Measurements from ENCODE around the gene SH3PXD2B.
"Not testable (repeated sequence)": the region's sequence is repeated elsewhere in the genome, so short reads cannot be mapped to it uniquely, and the experiment has no call there.

Gene SH3PXD2B

DNA sequence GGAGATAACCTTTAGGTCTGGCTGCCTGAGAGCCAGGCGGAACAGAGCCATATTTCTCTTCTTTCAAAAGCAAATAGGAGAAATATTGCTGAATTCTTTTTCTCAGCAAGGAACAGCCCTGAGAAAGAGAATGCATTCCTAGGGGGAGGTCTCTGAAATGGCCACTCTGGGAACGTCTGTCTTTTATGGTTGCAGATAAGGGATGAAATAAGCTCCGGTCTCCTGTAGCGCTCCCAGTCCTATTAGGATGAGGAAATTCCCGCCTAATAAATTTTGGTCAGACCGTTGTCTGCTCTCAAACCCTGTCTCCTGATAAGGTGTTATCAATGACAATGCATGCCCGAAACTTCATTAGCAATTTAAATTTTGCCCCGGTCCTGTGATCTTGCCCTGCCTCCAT, 57.3 kb downstream of the SH3PXD2B start:
- not testable (repeated sequence) for H2BK5ac ChIP-seq (ENCODE audit: low read depth, low read length, poor library complexity, severe bottlenecking); H3K18ac ChIP-seq (ENCODE audit: low read depth in 1 of 2, low read length in 2 of 2); H3K4me1 ChIP-seq (ENCODE audit: control insufficient read depth, insufficient read depth, low read depth, low read length); DNase-seq; H3K27ac ChIP-seq (ENCODE audit: low read length, poor library complexity, severe bottlenecking); H2BK120ac ChIP-seq (ENCODE audit: low read depth, low read length); H2AFZ ChIP-seq (ENCODE audit: low read depth, low read length); H3K9me3 ChIP-seq (ENCODE audit: control insufficient read depth, low read length); H3K14ac ChIP-seq (ENCODE audit: low read length in 2 of 2); H3K4me3 ChIP-seq (ENCODE audit: insufficient read depth in 1 of 2, low read depth in 1 of 2, low read length in 2 of 2); H2AK5ac ChIP-seq (ENCODE audit: low read length, severe bottlenecking); H4K8ac ChIP-seq (ENCODE audit: low read length); H3K27me3 ChIP-seq (ENCODE audit: control insufficient read depth in 1 of 2, insufficient read depth in 1 of 2, low read length in 2 of 2); H3K4ac ChIP-seq (ENCODE audit: low read depth in 1 of 2, low read length in 2 of 2); H3K9ac ChIP-seq (ENCODE audit: low read length); H4K91ac ChIP-seq (ENCODE audit: low read length); H3K23ac ChIP-seq (ENCODE audit: low read length in 2 of 2); H2BK15ac ChIP-seq (ENCODE audit: low read depth, poor library complexity, severe bottlenecking); H2BK12ac ChIP-seq (ENCODE audit: low read length in 2 of 2); H3K4me2 ChIP-seq (ENCODE audit: low read length, poor library complexity, severe bottlenecking)
- peaks cover 14 to 80% of the 10 kb centered on the region in 2 experiments for H3K36me3 ChIP-seq (ENCODE audit: control insufficient read depth in 1 of 2, insufficient read depth in 2 of 2, low read depth in 1 of 2, low read length in 2 of 2)
- peaks cover 14% of the 10 kb centered on the region for H3K79me1 ChIP-seq (replicated peaks; ENCODE audit: low read length, poor library complexity, severe bottlenecking)
- 94% methylated on average over 8 of the region's 8 CpGs for WGBS

- H2BK5ac ChIP-seq (ENCODE audit: low read depth, low read length, poor library complexity, severe bottlenecking), result no peak overlapping the region
- no peak overlapping the region for H2BK120ac ChIP-seq (ENCODE audit: low read depth, low read length)
- no peak overlapping the region for H3K4ac ChIP-seq (ENCODE audit: low read depth in 1 of 2, low read length in 2 of 2)
- H3K4me1 ChIP-seq (ENCODE audit: control insufficient read depth, insufficient read depth, low read depth, low read length), result peaks cover 2% of the 10 kb centered on the region
- H3K9ac ChIP-seq (ENCODE audit: low read length), result no peak overlapping the region
- no peak overlapping the region for H3K4me3 ChIP-seq (ENCODE audit: insufficient read depth in 1 of 2, low read depth in 1 of 2, low read length in 2 of 2)
- H3K27ac ChIP-seq (ENCODE audit: low read length, poor library complexity, severe bottlenecking), result no peak overlapping the region
- H3K23ac ChIP-seq (ENCODE audit: low read length in 2 of 2), result no peak overlapping the region
- no peak for DNase-seq
- H3K4me2 ChIP-seq (ENCODE audit: low read length, poor library complexity, severe bottlenecking), result no peak overlapping the region
- no peak overlapping the region for H2BK15ac ChIP-seq (ENCODE audit: low read depth, poor library complexity, severe bottlenecking)
- H2AFZ ChIP-seq (ENCODE audit: low read depth, low read length), result no peak overlapping the region
- no peak overlapping the region for H2AK5ac ChIP-seq (ENCODE audit: low read length, severe bottlenecking)
- no peaks in the 10 kb centered on the region for H3K9me3 ChIP-seq (ENCODE audit: control insufficient read depth, low read length)
- no peak overlapping the region for H3K14ac ChIP-seq (ENCODE audit: low read length in 2 of 2)
- H3K79me1 ChIP-seq (replicated peaks; ENCODE audit: low read length, poor library complexity, severe bottlenecking), result peaks cover 14% of the 10 kb centered on the region
- H2BK12ac ChIP-seq (ENCODE audit: low read length in 2 of 2), result no peak overlapping the region
- H3K18ac ChIP-seq (ENCODE audit: low read depth in 1 of 2, low read length in 2 of 2), result no peak overlapping the region
- no peak overlapping the region for H4K8ac ChIP-seq (ENCODE audit: low read length)
- H3K36me3 ChIP-seq (ENCODE audit: control insufficient read depth in 1 of 2, insufficient read depth in 2 of 2, low read depth in 1 of 2, low read length in 2 of 2), result peaks cover 17 to 81% of the 10 kb centered on the region in 2 experiments
- 94% methylated on average over 3 of the region's 3 CpGs for WGBS
- no peak overlapping the region for H4K91ac ChIP-seq (ENCODE audit: low read length)
- H3K27me3 ChIP-seq (ENCODE audit: control insufficient read depth in 1 of 2, insufficient read depth in 1 of 2, low read length in 2 of 2), result no peaks in the 10 kb centered on the region
Observed at GRCh38 chr5:172396220-172396619, 58.1 kb downstream of the SH3PXD2B start.

DNA sequence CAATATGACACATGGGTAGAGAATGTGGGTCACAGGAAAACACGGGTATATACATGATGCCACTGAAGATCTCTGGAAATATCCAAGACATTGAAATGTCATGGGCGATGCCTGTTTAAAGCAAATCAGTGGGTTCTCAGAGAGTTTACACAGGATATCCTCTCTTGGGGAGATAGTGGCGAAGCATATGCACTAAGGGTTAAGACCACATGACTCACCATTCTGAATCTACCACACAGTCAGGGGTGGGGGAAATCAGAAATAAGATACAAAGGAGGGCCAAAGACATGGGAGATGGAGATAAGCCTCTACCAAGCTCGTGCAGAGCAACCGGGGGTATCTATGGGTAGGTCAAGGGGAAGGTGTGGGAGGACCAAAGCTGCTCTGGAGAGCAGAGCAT, 58.8 kb downstream of the SH3PXD2B start:
- Histone ChIP-seq H3K14ac (ENCODE audit: low read length in 2 of 2) (no peak overlapping the region), H3K27me3 (ENCODE audit: control insufficient read depth in 1 of 2, insufficient read depth in 1 of 2, low read length in 2 of 2) (no peaks in the 10 kb centered on the region), H3K23ac (ENCODE audit: low read length in 2 of 2) (no peak overlapping the region), H3K79me1 (replicated peaks; ENCODE audit: low read length, poor library complexity, severe bottlenecking) (peaks cover 14% of the 10 kb centered on the region), H2BK120ac (ENCODE audit: low read depth, low read length) (no peak overlapping the region), H3K4me2 (ENCODE audit: low read length, poor library complexity, severe bottlenecking) (no peak overlapping the region), H3K4me1 (ENCODE audit: control insufficient read depth, insufficient read depth, low read depth, low read length) (peaks cover 2% of the 10 kb centered on the region), H3K36me3 (ENCODE audit: control insufficient read depth in 1 of 2, insufficient read depth in 2 of 2, low read depth in 1 of 2, low read length in 2 of 2) (peaks cover 21 to 85% of the 10 kb centered on the region in 2 experiments), H2AK5ac (ENCODE audit: low read length, severe bottlenecking) (no peak overlapping the region), H2AFZ (ENCODE audit: low read depth, low read length) (no peak overlapping the region), H2BK5ac (ENCODE audit: low read depth, low read length, poor library complexity, severe bottlenecking) (no peak overlapping the region), H2BK12ac (ENCODE audit: low read length in 2 of 2) (no peak overlapping the region), H2BK15ac (ENCODE audit: low read depth, poor library complexity, severe bottlenecking) (no peak overlapping the region), H3K9ac (ENCODE audit: low read length) (no peak overlapping the region), H3K27ac (ENCODE audit: low read length, poor library complexity, severe bottlenecking) (no peak overlapping the region), H3K9me3 (ENCODE audit: control insufficient read depth, low read length) (no peaks in the 10 kb centered on the region), H3K18ac (ENCODE audit: low read depth in 1 of 2, low read length in 2 of 2) (no peak overlapping the region), H3K4ac (ENCODE audit: low read depth in 1 of 2, low read length in 2 of 2) (no peak overlapping the region), H4K8ac (ENCODE audit: low read length) (no peak overlapping the region), H3K4me3 (ENCODE audit: insufficient read depth in 1 of 2, low read depth in 1 of 2, low read length in 2 of 2) (no peak overlapping the region), H4K91ac (ENCODE audit: low read length) (no peak overlapping the region)
- no peak for DNase-seq
- WGBS, result 79% methylated on average over 5 of the region's 5 CpGs

- Histone ChIP-seq H3K36me3 (ENCODE audit: control insufficient read depth in 1 of 2, insufficient read depth in 2 of 2, low read depth in 1 of 2, low read length in 2 of 2) (peaks cover 40 to 99% of the 10 kb centered on the region in 2 experiments), H3K4me2 (ENCODE audit: low read length, poor library complexity, severe bottlenecking) (no peak overlapping the region), H2BK5ac (ENCODE audit: low read depth, low read length, poor library complexity, severe bottlenecking) (no peak overlapping the region), H4K8ac (ENCODE audit: low read length) (no peak overlapping the region), H3K4ac (ENCODE audit: low read depth in 1 of 2, low read length in 2 of 2) (no peak overlapping the region), H3K79me1 (replicated peaks; ENCODE audit: low read length, poor library complexity, severe bottlenecking) (peaks cover 15% of the 10 kb centered on the region), H3K27ac (ENCODE audit: low read length, poor library complexity, severe bottlenecking) (no peak overlapping the region), H3K9me3 (ENCODE audit: control insufficient read depth, low read length) (no peaks in the 10 kb centered on the region), H2AK5ac (ENCODE audit: low read length, severe bottlenecking) (no peak overlapping the region), H4K91ac (ENCODE audit: low read length) (no peak overlapping the region), H2BK12ac (ENCODE audit: low read length in 2 of 2) (no peak overlapping the region), H3K9ac (ENCODE audit: low read length) (no peak overlapping the region), H3K27me3 (ENCODE audit: control insufficient read depth in 1 of 2, insufficient read depth in 1 of 2, low read length in 2 of 2) (no peaks in the 10 kb centered on the region), H2BK120ac (ENCODE audit: low read depth, low read length) (no peak overlapping the region), H3K4me1 (ENCODE audit: control insufficient read depth, insufficient read depth, low read depth, low read length) (no peaks in the 10 kb centered on the region), H2AFZ (ENCODE audit: low read depth, low read length) (no peak overlapping the region), H2BK15ac (ENCODE audit: low read depth, poor library complexity, severe bottlenecking) (no peak overlapping the region), H3K14ac (ENCODE audit: low read length in 2 of 2) (no peak overlapping the region), H3K4me3 (ENCODE audit: insufficient read depth in 1 of 2, low read depth in 1 of 2, low read length in 2 of 2) (no peak overlapping the region), H3K23ac (ENCODE audit: low read length in 2 of 2) (no peak overlapping the region), H3K18ac (ENCODE audit: low read depth in 1 of 2, low read length in 2 of 2) (no peak overlapping the region)
- WGBS, result 100% methylated on average over 1 of the region's 2 CpGs
- no peak for DNase-seq
Observed at GRCh38 chr5:172389578-172390112, 64.7 kb downstream of the SH3PXD2B start.
